Erythroblast (primary cell): ENCODE results near the gene FER.
"Not testable (repeated sequence)": the region's sequence is repeated elsewhere in the genome, so short reads cannot be mapped to it uniquely, and the experiment has no call there.

Source experiments
- DNase-seq, 2 experiments: peaks; one replicate each; lab custom pipeline; 2025; lab: John Stamatoyannopoulos, UW
- GATA1 ChIP-seq: IDR thresholded peaks from 2 replicates; pipeline ENCODE4 v1.6.1; 2011; ENCODE audit warnings: low read depth, mild to moderate bottlenecking, control low read depth, low read length, moderate library complexity
- POLR2A ChIP-seq: IDR thresholded peaks from 2 replicates; pipeline ENCODE4 v1.6.1; 2011; ENCODE audit warnings: mild to moderate bottlenecking, low read length

Gene FER

GRCh38 chr5:109016300-109016699 is 268.6 kb downstream of the FER start:
- DNase-seq: no peak
- no peak for TF ChIP-seq POLR2A
- no peak for TF ChIP-seq GATA1

- no peak for DNase-seq
Observed at GRCh38 chr5:109022056-109022455, 274.4 kb downstream of the FER start.

GRCh38 chr5:109025729-109026128 is 278.0 kb downstream of the FER start:
- not testable (repeated sequence) for DNase-seq

More at GRCh38 chr5:109022056-109022455, 274.4 kb downstream of the FER start:
- TF ChIP-seq POLR2A (no peak), GATA1 (no peak)

- no peak for DNase-seq
- no peak for TF ChIP-seq GATA1
Observed at GRCh38 chr5:109027983-109028607, 280.4 kb downstream of the FER start.

- no peak for DNase-seq
- TF ChIP-seq GATA1: no peak
- no peak for TF ChIP-seq POLR2A
Observed at GRCh38 chr5:109028608-109029299, 281.1 kb downstream of the FER start.

- DNase-seq: no peak
- TF ChIP-seq POLR2A (no peak), GATA1 (no peak)
Observed at GRCh38 chr5:109029847-109030246, 282.1 kb downstream of the FER start.

GRCh38 chr5:109030360-109031143 is 282.9 kb downstream of the FER start:
- no peak for TF ChIP-seq POLR2A
- no peak for TF ChIP-seq GATA1
- DNase-seq: no peak

GRCh38 chr5:109034306-109034705 is 286.6 kb downstream of the FER start:
- no peak for TF ChIP-seq POLR2A
- no peak for TF ChIP-seq GATA1
- no peak for DNase-seq

GRCh38 chr5:109035436-109035835 is 287.7 kb downstream of the FER start:
- TF ChIP-seq GATA1: no peak
- TF ChIP-seq POLR2A: no peak
- no peak for DNase-seq

- TF ChIP-seq GATA1 (no peak), POLR2A (no peak)
- DNase-seq: no peak
Observed at GRCh38 chr5:109038209-109038840, 290.6 kb downstream of the FER start.

GRCh38 chr5:109041317-109041716 is 293.6 kb downstream of the FER start:
- no peak for DNase-seq
- TF ChIP-seq POLR2A (no peak), GATA1 (no peak)

GRCh38 chr5:109045710-109046109 is 298.0 kb downstream of the FER start:
- DNase-seq: no peak
- TF ChIP-seq POLR2A (no peak), GATA1 (no peak)

GRCh38 chr5:109049565-109049964 is 301.9 kb downstream of the FER start:
- no peak for DNase-seq
- TF ChIP-seq GATA1 (no peak), POLR2A (no peak)

GRCh38 chr5:109050321-109050720 is 302.6 kb downstream of the FER start:
- DNase-seq: not testable (repeated sequence)

- not testable (repeated sequence) for DNase-seq
Observed at GRCh38 chr5:109052216-109052615, 304.5 kb downstream of the FER start.

GRCh38 chr5:109053995-109054417 is 306.3 kb downstream of the FER start:
- DNase-seq: no peak
- TF ChIP-seq GATA1: no peak
